ENCODE results near the gene VIL1. TPM values are rescaled to one million over a fixed set of nuclear protein-coding genes. Genes with fewer than 3 reads are reported as not detected.

The VIL1 gene
- total RNA-seq, 1 experiment from 2014 or later: 401 TPM

DNA sequence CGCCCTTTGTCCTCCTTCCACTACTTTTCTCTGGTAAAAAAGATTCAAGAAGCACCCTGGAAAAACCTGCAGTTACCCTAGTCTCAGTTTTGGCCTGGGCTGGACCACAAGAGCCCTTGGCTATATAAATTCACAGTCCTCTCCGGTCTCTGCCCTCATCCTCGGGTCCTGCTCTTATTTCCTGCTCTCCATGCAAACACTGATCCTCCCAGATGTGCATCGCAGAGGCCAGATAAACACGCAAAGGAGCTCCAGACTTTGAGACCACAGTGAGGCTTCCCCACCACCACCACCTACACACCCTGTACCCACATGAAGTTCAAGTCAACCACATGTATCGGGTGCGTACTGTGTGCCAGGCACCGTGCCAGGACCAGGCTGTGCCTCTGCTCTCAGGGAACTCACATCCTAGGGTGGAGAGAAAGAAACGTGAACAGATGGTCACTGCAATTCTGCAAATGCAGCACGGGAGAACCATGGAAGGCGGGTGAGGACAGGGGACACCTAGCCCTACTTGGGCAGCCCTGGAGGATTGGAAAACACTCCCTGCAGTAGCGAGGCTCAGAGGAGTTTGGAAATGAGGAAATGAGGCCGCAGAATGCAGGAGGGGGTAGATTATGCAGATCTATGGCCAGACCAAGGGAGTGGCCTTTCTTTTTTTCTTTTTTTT lies 11.8 kb upstream of the VIL1 start:
- no peaks in the 10 kb centered on the region for H3K27me3 Mint-ChIP-seq (ENCODE audit: insufficient read depth, unreplicated experiment)
- Histone ChIP-seq H3K9me3 (no peaks in the 10 kb centered on the region), H3K36me3 (ENCODE audit: control insufficient read depth, insufficient read depth, low read length) (no peaks in the 10 kb centered on the region), H3K27me3 (replicated peaks; ENCODE audit: control insufficient read depth, insufficient read depth, low read length) (no peaks in the 10 kb centered on the region), H3K4me1 (peaks cover 27% of the 10 kb centered on the region), H3K4me3 (ENCODE audit: low read depth, low read length) (peak overlapping the region; percentile 39)
- peak overlapping the region; percentile 99 for H3K27ac Mint-ChIP-seq (ENCODE audit: unreplicated experiment)
- no TSS peak for BruUV-seq (replicated peaks)
- H3K9me3 Mint-ChIP-seq (ENCODE audit: unreplicated experiment): no peaks in the 10 kb centered on the region
- ChIA-PET POLR2A (interaction anchor here (0.5 kb wide), 1 partner anchor 253 kb away, joined by 3 read pairs; the partner anchor contains the start of genes BCS1L and ZNF142), CTCF (interaction anchor here (2.5 kb wide), 1 partner anchor 12 kb away, joined by 17 read pairs; the partner anchor contains the start of gene VIL1)
- H3K4me1 Mint-ChIP-seq (ENCODE audit: low read depth, unreplicated experiment): peaks cover 38% of the 10 kb centered on the region
- TF ChIP-seq CTCF (IDR thresholded peaks at IDR 0.05; ENCODE audit: insufficient read depth in 1 of 2, low read depth in 1 of 2, low read length in 1 of 2, severe bottlenecking in 1 of 2, unreplicated experiment in 1 of 2): no peak
- H3K4me3 Mint-ChIP-seq (ENCODE audit: unreplicated experiment): peak overlapping the region; percentile 89
- intact Hi-C loops (cut with micrococcal nuclease; ENCODE audit: unreplicated experiment): loop anchor here (1.0 kb wide), 6 partner anchors 11 to 241 kb away; partner anchors contain the start of genes CNOT9, USP37 and VIL1
- no peak for DNase-seq
- peaks cover 62% of the 10 kb centered on the region for H3K36me3 Mint-ChIP-seq (ENCODE audit: insufficient read depth, unreplicated experiment)

GRCh38 chr2:218407717-218408116 lies 11.2 kb upstream of the VIL1 start:
- Mint-ChIP-seq H3K4me3 (ENCODE audit: unreplicated experiment) (no peak overlapping the region), H3K27me3 (ENCODE audit: insufficient read depth, unreplicated experiment) (no peaks in the 10 kb centered on the region), H3K4me1 (ENCODE audit: low read depth, unreplicated experiment) (peaks cover 38% of the 10 kb centered on the region), H3K27ac (ENCODE audit: unreplicated experiment) (peak overlapping the region; percentile 99), H3K36me3 (ENCODE audit: insufficient read depth, unreplicated experiment) (peaks cover 57% of the 10 kb centered on the region), H3K9me3 (ENCODE audit: unreplicated experiment) (no peaks in the 10 kb centered on the region)
- ChIA-PET CTCF (interaction anchor here (0.9 to 2.5 kb wide), 2 partner anchors 12 to 38 kb away, joined by 3 to 17 read pairs; partner anchors contain the start of gene VIL1), POLR2A (interaction anchor here (1.0 kb wide), 1 partner anchor 18 kb away, joined by 3 read pairs; no protein-coding TSS in a partner anchor)
- no peak overlapping the region for H3K4me3 ChIP-seq (ENCODE audit: low read depth, low read length)
- DNase-seq: no peak
- BruUV-seq (replicated peaks): no TSS peak
- no peaks in the 10 kb centered on the region for H3K9me3 ChIP-seq
- H3K27me3 ChIP-seq (replicated peaks; ENCODE audit: control insufficient read depth, insufficient read depth, low read length): no peaks in the 10 kb centered on the region
- TF ChIP-seq CTCF (IDR thresholded peaks at IDR 0.05; ENCODE audit: insufficient read depth in 1 of 2, low read depth in 1 of 2, low read length in 1 of 2, severe bottlenecking in 1 of 2, unreplicated experiment in 1 of 2): no peak
- no peaks in the 10 kb centered on the region for H3K36me3 ChIP-seq (ENCODE audit: control insufficient read depth, insufficient read depth, low read length)
- intact Hi-C loops (cut with micrococcal nuclease; ENCODE audit: unreplicated experiment): no loop called here
- peaks cover 27% of the 10 kb centered on the region for H3K4me1 ChIP-seq

DNA sequence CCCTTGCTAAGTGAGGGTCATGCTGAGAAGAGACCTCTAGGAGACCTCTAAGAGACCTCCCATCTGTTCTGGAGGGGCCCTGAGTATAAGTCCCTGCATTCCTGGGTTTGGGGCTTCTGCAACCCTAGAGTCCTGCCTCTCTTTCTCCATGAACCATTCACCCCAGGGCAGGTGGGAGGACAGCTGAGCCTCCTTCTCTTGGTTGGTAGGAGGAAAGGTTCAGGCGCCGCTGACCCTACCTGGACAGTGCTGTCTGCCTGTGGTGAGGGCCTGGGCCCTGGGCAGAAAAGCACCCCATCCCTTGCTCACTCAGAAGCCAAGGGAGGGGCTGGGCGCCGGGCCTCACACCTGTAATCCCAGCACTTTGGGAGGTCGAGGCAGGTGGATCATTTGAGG lies 604 bp upstream of the VIL1 start:
- BruUV-seq (replicated peaks): no TSS peak
- peaks cover 23% of the 10 kb centered on the region for H3K36me3 Mint-ChIP-seq (ENCODE audit: insufficient read depth, unreplicated experiment)
- Histone ChIP-seq H3K36me3 (ENCODE audit: control insufficient read depth, insufficient read depth, low read length) (peaks cover 6% of the 10 kb centered on the region), H3K9me3 (no peaks in the 10 kb centered on the region), H3K4me1 (peaks cover 42% of the 10 kb centered on the region), H3K4me3 (ENCODE audit: low read depth, low read length) (no peak overlapping the region), H3K27me3 (replicated peaks; ENCODE audit: control insufficient read depth, insufficient read depth, low read length) (no peaks in the 10 kb centered on the region)
- CTCF ChIA-PET: interaction anchor here (0.9 to 2.0 kb wide), 8 partner anchors 11 to 148 kb away, joined by 3 to 17 read pairs (median 6); partner anchors contain the start of genes AAMP and PNKD
- H3K4me1 Mint-ChIP-seq (ENCODE audit: low read depth, unreplicated experiment): peaks cover 33% of the 10 kb centered on the region
- no peak for TF ChIP-seq CTCF (IDR thresholded peaks at IDR 0.05; ENCODE audit: insufficient read depth in 1 of 2, low read depth in 1 of 2, low read length in 1 of 2, severe bottlenecking in 1 of 2, unreplicated experiment in 1 of 2)
- peak overlapping the region; percentile 90 for H3K4me3 Mint-ChIP-seq (ENCODE audit: unreplicated experiment)
- H3K27ac Mint-ChIP-seq (ENCODE audit: unreplicated experiment): peak overlapping the region; percentile 88
- H3K9me3 Mint-ChIP-seq (ENCODE audit: unreplicated experiment): no peaks in the 10 kb centered on the region
- no peak for DNase-seq
- POLR2A ChIA-PET: interaction anchor here (0.6 to 1.7 kb wide), 13 partner anchors 11 to 241 kb away, joined by 3 to 12 read pairs (median 4); partner anchors contain the start of genes BCS1L, CTDSP1 and ZNF142
- no peaks in the 10 kb centered on the region for H3K27me3 Mint-ChIP-seq (ENCODE audit: insufficient read depth, unreplicated experiment)
- intact Hi-C loops (cut with micrococcal nuclease; ENCODE audit: unreplicated experiment): no loop called here

Measured in Caco-2 (cell line).